ENCODE data around the gene AFF2. TPM values are rescaled to one million over a fixed set of nuclear protein-coding genes. Genes with fewer than 3 reads are reported as not detected.

Gene AFF2
- 22.3 TPM for polyA plus RNA-seq (2012; ENCODE audit: insufficient read depth, insufficient read length)

DNA sequence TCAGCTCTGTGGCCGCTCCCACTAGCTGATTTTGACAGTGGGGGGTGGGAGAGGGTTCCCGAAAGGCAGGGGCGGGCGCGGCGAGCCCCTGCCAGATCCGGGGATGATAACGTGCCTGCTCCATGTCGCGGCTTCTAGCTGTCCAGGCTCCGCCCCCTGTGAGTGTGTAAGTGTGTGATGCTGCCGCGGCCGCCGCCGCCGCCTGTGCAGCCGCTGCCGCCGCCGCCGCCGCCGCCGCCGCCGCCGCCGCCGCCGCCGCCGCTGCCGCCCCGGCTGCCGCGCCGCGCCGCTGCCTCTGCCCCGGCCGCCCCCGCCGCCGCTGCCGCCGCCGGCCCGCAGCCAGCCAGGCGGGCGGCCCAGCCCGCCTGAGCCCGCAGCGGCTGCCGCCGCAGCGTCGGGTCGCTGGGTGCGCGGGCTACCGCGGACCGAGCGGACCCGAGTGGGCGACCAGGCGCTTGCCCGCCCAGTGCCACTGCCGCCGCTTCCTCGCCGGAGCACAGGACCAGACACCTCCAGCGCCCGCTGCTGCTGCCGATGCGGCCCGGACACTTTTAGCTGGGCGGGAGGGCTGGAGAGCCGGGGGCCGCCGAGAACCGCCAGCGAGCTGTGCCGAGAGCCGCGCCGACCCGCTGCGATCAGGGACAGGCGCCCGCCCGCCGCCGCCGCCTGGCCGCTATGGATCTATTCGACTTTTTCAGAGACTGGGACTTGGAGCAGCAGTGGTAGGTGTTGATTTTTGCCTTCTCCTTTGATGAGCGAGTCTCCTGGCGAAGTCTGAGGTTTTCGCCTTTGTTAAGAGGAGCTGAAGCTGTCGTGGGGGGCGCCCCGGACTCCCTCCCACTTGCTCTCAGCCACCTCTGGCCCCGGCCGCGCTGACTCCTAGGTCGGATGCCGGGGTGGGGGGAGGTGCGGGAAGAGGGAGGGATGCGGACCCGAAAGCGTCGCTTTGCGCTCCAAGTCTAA is at the start of gene AFF2:
Gene AFF2, plus strand, starts transcription at position 195 of the 963 bp plus-strand sequence. Its CDS starts 481 bp downstream, at position 676.
- H3K4me3 ChIP-seq (ENCODE audit: low read length): peak within 1 kb of the TSS; percentile 64
- DNase-seq (ENCODE audit: low read depth, low spot score): peak; percentile 66

DNA sequence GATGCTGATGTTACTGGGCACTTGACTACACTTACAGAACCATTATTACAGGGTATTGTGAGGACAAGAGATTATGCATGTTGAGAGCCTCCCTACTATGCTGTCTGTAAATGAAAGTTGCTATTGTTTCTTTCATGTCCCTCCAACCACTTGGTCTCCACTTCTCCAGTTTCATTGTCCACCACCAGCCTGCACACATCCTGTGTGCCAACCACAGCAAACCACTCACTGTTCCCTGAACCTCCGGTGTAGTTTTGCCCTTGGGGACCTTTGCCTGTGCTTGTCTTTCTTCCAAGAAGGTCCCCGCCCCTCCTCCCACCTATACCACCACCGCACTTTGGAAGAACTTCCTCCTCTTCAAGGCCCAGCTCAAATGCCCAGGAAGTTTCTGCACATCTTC is 43.1 kb upstream of the AFF2 start:
- no peak overlapping the region for H3K4me3 ChIP-seq (ENCODE audit: low read length)
- no peak for DNase-seq (ENCODE audit: low read depth, low spot score)

GRCh38 chrX:148459343-148459742 is 41.1 kb upstream of the AFF2 start:
- no peak for DNase-seq (ENCODE audit: low read depth, low spot score)
- H3K4me3 ChIP-seq (ENCODE audit: low read length): no peak overlapping the region

DNA sequence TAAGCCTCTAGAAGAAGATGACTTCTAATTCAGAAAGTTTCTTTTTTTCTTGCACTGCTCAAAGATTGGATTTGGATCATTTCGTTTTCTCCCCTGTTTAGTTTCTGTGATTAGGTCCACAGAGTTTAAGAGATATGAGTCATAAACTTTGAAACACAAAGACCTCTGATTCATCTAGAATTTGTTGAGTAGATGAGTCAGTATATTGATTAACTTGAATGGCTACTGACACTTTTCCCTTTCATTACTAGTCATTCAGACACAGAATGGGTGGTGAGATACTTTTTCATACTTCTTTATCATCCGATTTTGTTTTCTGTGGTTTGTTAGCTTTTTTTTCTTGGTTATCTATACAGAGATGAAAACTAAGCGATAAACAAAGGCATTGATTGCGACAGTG is 34.1 kb upstream of the AFF2 start:
- no peak overlapping the region for H3K4me3 ChIP-seq (ENCODE audit: low read length)
- DNase-seq (ENCODE audit: low read depth, low spot score): no peak

- H3K4me3 ChIP-seq (ENCODE audit: low read length): no peak overlapping the region
- no peak for DNase-seq (ENCODE audit: low read depth, low spot score)
Observed at GRCh38 chrX:148470324-148470723, 30.1 kb upstream of the AFF2 start.

GRCh38 chrX:148474030-148474429 is 26.4 kb upstream of the AFF2 start:
- DNase-seq (ENCODE audit: low read depth, low spot score): no peak
- H3K4me3 ChIP-seq (ENCODE audit: low read length): no peak overlapping the region

- no peak for DNase-seq (ENCODE audit: low read depth, low spot score)
- no peak overlapping the region for H3K4me3 ChIP-seq (ENCODE audit: low read length)
Observed at GRCh38 chrX:148492057-148492456, 8.4 kb upstream of the AFF2 start.

DNA sequence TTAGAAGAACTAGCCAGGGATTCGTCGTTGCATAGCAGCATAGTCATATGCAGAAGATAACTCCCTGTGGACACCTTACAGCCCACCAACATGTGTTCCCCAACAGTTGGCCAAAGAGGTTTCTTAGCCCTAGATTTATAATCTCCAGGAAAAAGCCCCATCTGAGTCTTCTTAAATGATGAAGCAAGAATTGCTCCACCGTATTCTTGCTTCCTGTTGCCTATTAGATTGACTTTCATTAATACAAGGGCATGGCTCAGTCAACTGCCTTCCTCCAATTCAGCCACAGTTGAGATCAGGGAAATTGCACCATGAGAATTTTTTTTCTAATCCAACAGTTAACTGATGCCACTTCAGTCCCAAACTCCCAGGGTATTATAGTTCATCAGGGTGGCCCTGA is 5.2 kb upstream of the AFF2 start:
- DNase-seq (ENCODE audit: low read depth, low spot score): no peak
- H3K4me3 ChIP-seq (ENCODE audit: low read length): no peak overlapping the region

DNA sequence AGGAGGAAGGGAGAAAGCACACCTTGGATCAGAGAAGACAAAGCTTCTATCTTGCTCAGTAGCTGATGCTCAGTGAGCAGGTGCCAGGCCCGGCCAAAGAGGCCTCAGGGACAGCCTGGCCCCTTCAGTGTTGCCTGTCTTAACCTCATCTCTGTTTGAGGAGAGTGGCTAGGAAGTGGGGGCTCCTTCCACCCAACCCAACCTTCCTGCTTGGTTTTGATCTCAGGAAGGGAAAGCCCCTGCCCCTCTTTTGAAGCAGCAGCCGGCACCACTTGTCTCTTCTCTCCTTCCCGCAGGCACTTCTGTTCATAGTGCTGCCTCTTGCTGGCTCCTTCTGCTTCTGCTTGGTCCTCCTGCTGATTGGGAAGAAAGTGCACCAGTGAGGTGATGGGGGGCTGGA is 2.4 kb upstream of the AFF2 start:
- H3K4me3 ChIP-seq (ENCODE audit: low read length): peak overlapping the region; percentile 10
- peak; percentile 69 for DNase-seq (ENCODE audit: low read depth, low spot score)

DNA sequence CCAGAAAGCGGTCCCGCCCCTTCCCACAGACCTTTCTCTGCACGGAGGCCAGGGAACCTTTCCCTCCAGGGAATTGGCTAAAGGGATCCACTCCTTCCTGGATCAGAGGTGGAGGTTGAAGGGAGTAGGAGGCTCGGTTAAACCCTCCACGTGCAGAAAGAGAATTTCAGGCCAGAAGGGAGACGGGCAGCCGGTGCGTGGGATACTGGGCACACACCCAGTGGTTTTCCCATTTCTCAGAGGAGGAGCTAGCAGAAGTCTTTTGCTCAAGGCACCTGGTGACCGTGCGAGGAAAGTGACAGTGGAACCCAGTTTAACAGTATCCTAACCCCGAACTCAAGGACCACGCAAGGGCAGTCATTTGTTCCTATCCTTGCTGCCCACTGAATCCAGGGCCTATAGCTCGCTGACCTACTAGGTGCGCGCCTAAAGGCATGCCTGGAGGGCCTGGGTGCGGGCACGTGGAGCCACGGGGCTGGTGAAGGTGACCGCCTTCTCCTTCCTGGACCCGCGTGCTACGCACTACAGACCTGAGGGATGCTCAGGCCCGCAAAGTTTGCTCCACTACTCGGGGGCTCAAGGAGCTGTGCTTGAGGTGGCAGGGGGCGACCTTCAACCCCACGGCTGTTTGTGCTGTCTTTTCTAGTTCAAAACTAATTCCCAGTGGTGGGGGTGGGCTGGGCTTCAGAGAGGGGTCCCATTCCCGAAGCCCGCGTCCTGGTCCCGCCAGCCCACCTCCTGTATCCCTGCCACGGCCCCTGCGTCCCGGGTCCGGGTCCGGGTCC is 587 bp upstream of the AFF2 start:
- peak overlapping the region; percentile 35 for H3K4me3 ChIP-seq (ENCODE audit: low read length)
- DNase-seq (ENCODE audit: low read depth, low spot score): no peak

GRCh38 chrX:148501386-148502066 is 1.1 kb downstream of the AFF2 start:
- H3K4me3 ChIP-seq (ENCODE audit: low read length): peak overlapping the region; percentile 64
- no peak for DNase-seq (ENCODE audit: low read depth, low spot score)

- H3K4me3 ChIP-seq (ENCODE audit: low read length): no peak overlapping the region
- no peak for DNase-seq (ENCODE audit: low read depth, low spot score)
Observed at GRCh38 chrX:148504506-148504905, 4.1 kb downstream of the AFF2 start.

GRCh38 chrX:148507418-148507817 is 7.0 kb downstream of the AFF2 start:
- no peak overlapping the region for H3K4me3 ChIP-seq (ENCODE audit: low read length)
- no peak for DNase-seq (ENCODE audit: low read depth, low spot score)

GRCh38 chrX:148512453-148512852 is 12.0 kb downstream of the AFF2 start:
- H3K4me3 ChIP-seq (ENCODE audit: low read length): no peak overlapping the region
- no peak for DNase-seq (ENCODE audit: low read depth, low spot score)

DNA sequence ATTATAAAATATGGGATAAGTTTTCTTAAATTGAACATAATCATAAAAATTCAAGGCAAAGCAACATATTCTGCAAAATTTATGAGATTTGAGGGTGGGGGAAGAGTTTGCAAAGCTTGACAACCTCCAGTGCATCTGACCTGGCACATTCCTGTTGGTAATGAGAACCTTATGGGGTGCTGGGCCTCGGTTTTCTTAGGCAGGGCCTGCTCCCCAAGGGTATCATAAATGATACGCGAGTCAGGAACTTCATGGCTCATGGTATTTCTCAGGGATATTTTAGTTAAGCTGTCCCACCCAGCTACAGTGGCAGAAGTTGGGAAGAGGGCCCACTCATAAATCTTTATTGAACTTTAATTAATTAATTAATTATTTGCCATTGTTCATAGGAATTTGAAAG is 13.2 kb downstream of the AFF2 start:
- no peak overlapping the region for H3K4me3 ChIP-seq (ENCODE audit: low read length)
- no peak for DNase-seq (ENCODE audit: low read depth, low spot score)

DNA sequence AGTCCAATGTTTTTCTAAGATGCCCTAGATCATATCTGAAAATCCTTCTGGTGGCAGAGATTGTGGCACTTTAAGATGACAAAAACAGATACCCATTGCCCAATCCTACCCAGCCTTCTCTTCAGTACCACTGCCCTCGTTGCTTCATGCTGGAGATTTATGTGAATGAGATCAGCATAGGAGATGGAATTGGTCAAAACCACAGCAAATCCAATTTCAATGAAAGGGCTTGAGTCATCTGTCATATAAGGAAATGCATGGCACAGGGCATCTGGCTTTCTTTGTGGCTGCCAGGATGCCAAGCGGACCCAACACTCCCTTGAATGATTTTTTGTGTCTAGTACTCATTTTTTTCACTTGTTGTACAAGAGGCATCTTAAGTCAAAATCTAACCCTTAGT is 16.8 kb downstream of the AFF2 start:
- DNase-seq (ENCODE audit: low read depth, low spot score): no peak
- no peak overlapping the region for H3K4me3 ChIP-seq (ENCODE audit: low read length)

- no peak for DNase-seq (ENCODE audit: low read depth, low spot score)
- no peak overlapping the region for H3K4me3 ChIP-seq (ENCODE audit: low read length)
Observed at GRCh38 chrX:148522006-148522405, 21.6 kb downstream of the AFF2 start.

DNA sequence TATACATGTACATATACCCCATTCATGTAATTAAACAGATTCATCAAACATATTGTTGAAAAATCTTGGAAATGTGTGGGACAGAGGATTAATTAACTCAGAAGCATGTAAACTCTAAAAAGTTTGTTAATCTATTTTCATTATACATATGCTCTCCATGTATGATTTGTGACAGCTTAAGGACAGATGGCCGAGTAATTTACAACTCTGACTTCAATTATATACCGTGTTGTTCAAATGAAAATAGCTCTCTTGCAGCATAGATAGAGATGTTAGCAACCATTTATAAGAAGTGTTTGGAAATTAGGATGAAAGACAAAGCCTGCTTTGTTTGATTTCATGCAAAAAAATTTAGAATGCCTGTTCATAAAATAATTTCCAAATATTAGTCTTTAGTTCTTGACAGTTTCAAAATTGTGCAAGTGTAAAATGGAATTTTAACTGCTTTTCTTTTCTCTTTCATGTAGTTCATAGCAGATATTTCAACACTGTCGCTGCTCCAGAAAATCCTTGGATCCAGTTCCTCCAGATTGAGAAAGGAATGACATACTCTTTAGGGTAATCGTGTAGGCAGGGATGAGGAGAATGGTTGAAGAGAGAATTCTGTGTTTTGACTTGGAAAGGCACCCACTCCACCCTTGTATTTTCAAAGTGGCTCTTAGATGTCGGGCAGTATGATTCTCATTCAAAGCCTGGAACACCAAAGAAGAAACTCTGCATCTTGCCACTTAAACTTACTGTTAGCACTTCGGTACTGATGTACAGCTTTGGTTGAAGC is 23.1 kb downstream of the AFF2 start:
- H3K4me3 ChIP-seq (ENCODE audit: low read length): no peak overlapping the region
- no peak for DNase-seq (ENCODE audit: low read depth, low spot score)

Measured in Jurkat, Clone E6-1 (cell line).